ENCODE results near the gene SLC35F3.
A peak's percentile ranks its signal among the peaks of the same experiment; 100 is the strongest.

The SLC35F3 gene

DNA sequence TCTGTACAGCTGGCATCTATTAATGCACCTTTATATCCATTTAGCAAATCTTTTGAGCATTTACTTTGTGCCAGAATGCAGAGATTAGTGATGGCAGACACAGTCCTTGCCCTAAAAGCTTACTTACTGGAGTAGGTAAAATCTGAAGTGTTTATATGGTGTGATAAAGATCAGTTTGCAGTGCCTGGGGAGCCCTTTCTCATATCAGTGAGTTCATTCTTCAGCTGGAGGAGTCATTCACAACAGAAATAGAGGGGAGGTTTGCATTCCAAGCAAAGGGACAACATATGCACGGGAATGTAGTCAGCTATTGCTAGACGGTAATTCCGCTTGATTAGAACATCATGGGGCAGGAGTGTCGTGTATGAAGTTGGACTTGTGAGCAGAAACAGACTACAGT is 8.4 kb downstream of the SLC35F3 start:
- no peak for DNase-seq

DNA sequence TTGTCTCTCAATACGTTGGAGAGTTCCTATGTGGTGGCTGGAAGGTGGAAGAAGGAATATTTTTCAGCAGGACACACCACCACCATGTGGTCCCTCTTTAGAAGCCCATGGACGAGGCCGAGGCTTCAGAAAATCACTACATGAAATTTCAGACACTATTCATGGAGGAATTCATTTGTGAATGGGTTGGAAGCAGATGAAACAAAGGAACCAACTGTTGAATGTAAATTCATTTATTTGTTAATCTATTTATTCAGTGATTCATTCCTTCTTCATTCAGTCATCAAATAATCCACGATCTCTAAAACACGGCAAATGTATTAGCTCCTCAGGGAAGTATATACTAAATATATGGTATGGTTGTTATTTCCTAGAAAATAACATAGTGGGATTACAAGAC is 12.2 kb downstream of the SLC35F3 start:
- DNase-seq = no peak

DNA sequence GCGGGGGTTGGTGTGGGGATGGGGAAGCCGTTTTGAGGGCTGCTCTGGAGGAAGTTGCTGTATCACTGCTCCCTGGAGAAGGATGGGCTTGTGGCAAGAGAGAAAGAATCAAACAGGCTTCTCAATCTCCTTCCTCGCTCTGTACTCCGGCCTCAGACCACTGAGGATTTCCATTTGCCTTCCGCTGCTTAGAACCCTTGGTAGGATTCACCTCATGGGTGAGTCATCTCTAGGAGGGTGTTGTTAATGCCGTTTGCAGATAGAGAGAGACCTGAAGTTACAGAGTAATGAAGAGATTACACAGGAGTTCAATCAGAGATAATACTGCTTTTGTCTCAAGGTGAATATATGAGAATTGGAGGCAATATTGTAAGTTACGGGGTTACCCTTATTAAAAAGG is 15.3 kb downstream of the SLC35F3 start:
- DNase-seq = no peak

DNA sequence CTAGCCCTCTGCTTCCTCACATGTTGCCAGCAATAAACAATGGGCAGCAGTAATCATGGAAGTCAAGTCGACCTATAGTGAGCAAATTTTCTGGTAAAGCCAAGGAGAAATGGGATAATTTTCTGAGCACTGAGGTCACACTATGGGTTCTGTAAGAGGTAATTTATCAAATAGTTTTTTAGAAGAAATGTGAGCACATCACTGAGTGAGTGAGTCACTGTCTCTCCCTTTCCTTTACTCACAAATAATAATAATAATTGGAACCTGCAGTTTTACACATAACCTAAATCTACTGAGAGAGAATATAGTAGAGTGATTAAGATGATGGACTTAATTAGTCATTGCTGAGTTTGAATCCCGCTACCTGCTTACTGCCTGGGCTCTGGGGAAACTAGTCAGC is 23.6 kb downstream of the SLC35F3 start:
- DNase-seq = no peak

DNA sequence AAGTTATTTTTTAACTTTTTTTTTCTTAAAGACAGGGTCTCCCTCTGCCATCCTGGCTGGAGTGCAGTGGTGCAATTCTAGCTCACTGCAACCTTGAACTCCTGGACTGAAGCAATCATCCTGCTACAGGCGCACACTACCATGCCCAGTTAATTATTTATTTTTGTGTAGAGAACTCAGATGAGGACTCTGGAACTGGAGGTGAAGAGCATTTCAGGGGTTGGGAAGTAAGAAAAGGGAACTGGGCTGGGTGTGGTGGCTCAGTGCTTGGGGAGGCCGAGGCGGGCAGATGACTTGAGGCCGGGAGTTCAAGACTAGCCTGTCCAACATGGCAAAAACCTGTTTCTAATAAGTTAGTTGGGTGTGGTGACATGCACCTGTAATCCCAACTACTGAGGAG is 28.9 kb downstream of the SLC35F3 start:
- DNase-seq = no peak

DNA sequence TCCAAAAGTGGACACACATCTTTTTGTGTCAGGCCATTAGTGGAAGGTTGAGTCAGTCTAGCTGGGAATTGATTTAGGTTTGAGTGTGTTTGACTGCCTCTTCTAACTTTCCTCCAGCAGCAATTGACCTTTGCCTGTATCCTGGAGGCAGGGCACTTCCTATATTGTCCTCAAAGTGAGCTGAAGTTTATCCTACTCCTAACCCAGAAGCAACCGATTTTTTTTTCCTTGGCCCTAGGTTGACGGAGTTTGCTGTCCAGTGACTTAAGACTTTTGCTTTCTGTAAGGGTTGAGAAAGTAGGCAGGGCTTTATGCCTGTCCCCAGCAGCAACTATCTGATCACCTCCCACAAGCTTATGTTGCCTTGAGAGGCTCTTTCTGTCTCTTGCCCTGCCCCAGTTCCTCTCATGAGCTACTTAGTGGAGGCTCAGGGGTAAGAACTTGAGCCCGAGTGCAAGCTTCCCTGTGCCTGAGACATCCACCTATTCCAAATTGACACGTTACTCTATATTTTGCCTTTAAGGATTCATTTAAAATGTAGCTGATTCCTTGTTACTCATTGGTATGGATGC is 30.9 kb downstream of the SLC35F3 start:
- DNase-seq = no peak

DNA sequence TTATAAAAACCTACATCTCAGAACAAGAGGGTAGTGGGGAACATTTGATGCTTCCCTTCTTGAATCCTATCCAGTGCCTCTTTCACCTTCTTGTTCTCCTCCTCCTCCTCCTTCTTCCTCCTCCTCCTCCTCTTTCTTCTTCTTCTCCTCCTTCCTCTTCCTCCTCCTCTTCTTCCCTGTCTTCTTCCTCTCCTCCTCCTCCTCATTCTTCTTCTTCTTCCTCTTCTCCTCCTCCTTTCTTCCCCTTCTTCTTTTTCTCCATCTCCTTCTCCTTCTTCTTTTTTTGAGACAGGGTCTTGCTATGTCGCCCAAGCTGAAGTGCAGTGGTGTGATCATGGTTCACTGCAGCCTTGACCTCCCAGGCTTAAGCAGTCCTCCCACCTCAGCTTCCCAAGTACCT is 31.9 kb downstream of the SLC35F3 start:
- DNase-seq = no peak

DNA sequence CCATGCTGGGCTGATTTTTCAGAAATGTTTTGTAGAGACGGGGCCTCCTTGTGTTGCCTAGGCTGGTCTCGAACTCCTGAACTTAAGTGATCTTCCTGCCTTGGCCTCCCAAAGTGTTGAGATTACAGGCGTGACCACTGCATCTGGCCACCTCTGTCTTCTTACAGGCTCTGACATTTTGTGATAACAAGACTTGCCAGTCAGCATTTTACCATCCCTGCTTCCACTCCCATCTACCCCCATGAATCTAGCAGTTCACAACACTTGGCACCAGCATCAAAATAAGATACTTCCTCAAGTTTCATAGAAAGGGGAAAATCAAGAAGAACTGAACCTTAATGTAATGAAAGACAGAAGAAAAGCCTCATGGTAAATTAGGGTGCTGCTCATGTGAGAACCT is 32.4 kb downstream of the SLC35F3 start:
- DNase-seq = no peak

DNA sequence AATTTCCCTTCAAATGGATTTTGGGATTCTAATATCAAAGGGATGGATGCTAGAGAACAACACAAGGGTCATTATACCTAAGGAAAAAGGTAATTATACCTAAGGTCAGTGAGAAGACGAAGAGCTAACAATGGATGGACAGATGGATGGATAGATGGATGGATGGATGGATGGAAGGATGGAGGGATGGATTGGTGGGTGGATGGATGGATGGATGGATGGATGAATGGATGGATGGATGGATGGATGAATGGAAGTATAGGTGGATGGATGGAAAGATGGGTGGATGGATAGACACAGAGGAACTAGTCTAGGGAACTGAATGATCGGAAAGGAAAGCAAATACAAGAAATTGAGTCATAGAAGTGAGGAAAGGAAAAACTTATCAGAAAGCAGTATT is 34.0 kb downstream of the SLC35F3 start:
- DNase-seq = no peak

DNA sequence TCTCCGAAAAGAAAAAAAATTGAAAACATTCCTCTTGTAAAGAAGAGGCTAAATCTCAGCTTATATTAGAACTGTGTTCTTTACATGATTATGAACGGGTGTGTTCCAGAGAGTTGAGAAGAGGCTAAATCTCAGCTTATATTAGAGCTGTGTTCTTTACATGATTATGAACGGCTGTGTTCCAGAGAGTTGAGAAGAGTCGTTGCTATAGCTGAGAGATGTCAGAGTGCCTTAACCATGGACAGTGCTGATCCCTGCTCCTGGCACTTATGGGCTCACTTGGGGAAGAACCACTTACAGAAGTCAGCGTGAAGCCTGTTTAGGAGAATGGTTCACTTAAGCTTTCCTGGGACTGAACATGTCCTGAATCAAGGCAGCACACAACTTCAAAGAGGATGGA is 35.0 kb downstream of the SLC35F3 start:
- DNase-seq = no peak

DNA sequence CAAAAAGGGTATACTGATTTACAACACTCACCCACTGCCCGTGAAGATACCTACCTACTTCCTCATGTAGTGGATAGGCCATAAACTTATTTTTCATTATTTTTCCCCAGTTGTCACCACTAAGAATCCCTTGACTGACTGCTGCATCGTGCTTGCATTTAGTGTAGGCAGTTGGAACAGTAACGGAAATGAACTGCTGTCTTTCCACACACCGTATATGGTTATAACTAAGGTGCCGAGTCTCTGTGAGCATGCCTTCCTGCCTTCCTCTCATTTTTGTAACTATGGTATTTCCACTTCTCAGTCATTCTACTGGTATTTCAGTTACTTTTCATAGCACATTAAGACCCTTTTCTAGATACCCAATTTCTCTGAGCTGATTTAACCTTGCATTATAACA is 36.4 kb downstream of the SLC35F3 start:
- DNase-seq = no peak

DNA sequence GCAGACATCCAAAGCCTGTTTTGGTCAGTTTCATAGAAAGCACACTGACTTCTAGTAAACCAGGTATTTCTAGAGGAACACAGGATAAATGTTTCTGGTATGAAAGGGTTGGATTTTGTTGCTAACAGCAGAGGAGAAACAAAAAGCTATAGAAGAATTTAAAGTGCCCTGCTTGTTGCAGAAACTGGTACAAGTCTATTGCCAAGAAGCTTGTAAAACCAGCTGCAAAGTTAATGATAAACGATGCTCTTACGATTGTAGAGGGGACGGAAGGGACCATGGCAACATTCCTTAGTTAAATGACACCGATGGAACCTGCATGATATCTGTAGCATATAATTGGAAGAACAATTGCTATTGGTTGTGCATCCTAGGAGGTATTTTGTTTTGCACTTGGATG is 40.1 kb downstream of the SLC35F3 start:
- DNase-seq = no peak

DNA sequence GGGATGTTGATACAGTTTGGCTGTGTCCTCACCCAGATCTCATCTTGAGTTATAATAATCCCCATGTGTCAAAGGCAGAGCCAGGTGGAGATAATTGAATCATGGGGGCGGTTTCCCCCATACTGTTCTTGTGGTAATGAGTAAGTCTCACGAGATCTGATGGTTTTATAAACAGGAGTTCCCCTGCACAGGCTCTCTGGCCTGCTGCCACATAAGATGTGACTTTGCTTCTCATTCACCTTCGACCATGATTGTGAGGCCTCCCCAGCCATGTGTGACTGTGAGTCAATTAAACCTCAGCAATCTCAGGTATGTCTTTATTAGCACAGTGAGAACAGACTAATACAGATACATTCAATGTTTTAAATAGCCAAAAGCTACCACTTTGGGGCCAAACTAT is 41.1 kb downstream of the SLC35F3 start:
- peak; percentile 0 for DNase-seq

DNA sequence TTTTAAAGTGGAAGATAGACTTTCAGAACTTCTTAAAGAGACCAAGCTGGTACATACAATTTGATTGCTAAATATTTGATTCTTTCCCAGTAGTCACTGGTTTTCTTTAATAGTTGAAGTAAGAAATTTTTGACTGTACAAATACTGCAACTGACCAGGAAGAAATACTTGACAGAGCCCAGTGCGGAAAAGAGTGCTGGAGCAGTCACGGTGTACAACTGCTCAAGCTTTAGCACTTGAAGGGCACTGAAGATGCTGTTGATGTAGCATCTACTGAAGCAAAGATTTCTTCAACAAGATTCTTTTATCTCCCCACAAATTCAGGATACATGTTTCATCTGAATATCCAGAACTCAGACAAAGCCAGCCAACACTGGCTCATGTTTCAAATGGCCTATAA is 41.5 kb downstream of the SLC35F3 start:
- peak; percentile 1 for DNase-seq

DNA sequence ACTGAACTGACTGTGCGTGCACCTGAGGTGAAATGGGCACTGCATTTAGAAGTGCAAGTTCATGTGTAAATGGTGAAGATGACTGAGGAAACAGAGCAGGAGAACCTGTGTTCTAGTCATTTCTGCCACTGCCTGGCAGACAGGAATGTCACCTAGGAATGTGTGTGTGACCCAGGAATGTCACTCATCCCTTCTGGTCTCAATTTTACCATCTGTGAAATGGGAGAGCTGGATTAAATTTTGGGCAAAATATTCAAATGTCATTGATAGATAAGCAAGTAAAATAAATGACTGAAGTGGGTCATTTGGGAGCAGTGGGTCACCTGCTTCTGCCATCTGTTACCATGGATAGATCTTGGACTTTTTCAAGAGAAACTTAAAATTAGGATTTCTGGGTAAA is 42.2 kb downstream of the SLC35F3 start:
- DNase-seq = no peak

DNA sequence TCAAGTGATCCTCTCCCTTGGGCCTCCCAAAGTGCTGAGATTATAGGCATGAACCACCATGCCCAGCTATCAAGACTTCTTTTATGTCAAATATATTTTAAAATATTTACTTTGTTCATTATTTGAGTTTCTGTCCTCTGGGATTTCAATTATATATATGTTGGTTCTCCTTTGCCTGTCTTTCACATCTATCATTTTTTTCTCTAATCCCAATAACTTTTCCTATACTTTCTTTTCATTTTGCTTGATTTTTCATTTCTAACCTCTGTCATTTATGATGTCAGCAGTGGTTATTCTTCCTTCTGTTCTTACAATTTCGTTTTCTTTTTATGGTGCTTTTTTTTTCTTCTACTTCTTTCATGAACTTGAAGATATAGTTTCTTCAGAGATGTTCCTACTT is 47.3 kb downstream of the SLC35F3 start:
- no peak for DNase-seq

DNA sequence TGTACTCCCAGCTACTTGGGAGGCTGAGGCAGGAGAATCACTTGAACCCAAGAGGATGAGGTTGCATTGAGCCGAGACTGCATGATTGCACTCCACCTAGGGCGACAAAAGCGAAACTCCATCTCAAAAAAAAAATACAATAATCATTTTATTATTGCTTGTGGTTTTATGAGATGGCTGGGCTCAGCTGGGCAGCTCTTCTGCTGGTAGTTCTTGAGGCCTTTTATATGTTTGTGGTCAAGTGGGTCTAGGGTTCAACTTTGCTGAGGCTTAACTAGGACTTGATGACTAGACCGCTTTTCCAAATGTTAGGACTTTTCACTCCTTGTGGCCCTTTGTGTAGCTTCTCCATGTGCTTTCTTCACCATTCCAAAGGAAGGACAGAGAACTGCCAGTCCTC is 53.2 kb downstream of the SLC35F3 start:
- DNase-seq = no peak

DNA sequence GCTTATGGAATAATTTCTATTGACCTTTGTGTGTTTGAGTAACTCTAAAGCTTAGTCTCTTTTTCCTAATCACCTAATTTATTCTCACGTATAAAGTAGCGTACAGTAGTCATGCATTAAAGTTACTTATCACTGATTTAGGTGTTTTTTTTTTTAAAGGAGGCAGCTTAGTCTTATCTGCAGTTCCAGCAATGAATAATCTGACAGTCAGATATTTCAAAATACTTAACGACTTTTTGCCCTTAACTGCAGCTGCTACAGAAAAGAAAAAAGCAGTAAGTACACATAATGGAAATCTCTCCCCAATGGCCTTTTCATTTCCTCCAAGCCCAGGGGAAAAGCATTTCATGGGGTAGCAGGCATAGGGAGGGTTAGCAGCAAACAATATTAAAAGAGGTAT is 54.6 kb downstream of the SLC35F3 start:
- DNase-seq = no peak

DNA sequence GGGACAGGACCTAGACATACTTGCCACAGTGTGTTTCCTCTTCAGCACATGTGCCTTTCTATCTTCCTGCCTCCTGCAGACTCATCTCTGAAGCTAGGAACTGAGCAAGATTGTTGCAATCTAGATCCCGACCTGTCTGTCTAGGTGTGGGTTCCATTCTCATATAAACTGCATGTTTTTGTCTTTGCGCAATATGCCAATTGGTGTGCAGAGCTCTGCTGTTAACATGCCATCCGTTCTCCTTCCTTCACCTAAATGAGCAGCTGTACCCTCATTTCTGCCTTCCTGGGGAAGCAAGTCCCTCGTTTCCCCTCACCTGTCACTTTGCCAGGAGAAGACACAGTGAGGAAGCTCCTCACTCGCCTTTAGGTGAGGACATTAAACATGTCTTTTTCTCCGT is 55.5 kb downstream of the SLC35F3 start:
- DNase-seq = no peak

DNA sequence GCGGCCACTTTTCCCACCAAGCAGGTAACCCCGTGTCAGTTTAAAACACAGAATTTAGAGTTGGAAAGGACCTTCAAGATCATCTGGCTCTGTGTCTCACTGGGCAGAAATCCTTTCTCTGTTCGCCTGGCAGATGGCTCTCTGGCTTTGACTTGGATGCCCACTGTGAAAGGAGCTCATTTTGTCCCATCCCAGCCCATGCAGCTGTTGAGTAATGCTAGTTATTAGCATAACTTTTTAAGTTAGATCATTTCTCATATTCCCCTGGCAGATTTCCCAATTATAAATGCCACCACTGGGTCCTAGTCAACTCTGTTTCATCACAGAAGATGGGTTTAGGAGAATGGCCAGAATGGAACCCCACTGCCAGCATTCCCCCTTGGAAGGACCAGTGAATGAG is 55.9 kb downstream of the SLC35F3 start:
- no peak for DNase-seq

DNA sequence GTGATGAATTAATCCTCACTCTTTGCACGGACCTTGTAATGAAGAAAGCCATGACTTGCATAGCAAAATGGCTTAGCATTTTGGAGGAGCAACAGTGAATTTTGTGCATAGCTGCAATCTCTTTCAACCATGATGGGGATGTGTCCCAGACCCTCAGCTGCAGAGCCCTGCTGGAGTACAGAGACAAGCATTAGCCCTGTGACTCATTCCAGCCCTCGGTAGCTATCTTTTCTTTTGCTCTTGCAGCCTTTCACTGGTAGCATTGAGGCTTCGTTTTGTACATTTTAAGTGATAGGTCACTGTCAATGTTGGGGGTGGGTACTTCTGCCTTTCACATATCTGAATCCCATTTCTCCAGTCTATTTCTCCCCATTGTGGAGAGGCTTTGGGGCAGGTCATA is 58.4 kb downstream of the SLC35F3 start:
- no peak for DNase-seq

DNA sequence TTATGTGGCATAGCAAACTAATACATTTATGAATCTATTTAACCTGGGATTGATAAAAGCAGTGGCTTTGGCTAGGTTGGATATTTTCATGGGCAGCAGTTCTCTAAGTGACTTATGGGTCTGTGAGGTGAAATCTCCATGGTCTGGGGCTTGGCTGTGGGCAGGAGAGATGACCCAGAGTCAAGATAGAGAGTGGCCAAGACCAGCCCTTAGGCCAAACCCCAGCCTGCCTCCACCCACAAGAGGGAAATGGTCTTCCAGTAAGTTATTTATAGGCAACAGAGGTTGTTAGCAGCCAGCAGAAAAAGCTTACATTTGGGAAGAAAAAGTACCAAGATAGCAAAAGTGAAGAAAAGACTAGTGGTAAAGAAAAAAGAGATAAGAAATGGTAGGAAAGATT is 61.4 kb downstream of the SLC35F3 start:
- no peak for DNase-seq

DNA sequence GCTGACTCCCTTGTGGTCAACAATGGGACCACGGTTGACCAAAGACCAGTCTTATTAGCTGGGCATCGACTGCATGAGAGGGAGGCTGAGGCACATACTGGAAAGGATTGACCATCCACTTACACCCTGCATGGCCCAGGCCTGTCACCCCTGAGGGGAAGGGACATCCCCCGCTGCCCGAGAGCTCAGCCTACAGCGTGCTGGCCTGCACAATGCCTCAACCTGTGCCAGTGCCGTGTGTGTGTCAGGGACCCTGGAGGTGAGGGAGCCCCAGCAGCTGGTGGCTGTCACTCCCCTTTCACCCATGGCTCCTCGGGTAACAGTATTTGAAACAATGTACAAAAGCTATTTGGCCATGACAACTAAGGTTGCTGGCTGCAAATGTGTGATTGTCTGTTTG is 67.3 kb downstream of the SLC35F3 start:
- no peak for DNase-seq

DNA sequence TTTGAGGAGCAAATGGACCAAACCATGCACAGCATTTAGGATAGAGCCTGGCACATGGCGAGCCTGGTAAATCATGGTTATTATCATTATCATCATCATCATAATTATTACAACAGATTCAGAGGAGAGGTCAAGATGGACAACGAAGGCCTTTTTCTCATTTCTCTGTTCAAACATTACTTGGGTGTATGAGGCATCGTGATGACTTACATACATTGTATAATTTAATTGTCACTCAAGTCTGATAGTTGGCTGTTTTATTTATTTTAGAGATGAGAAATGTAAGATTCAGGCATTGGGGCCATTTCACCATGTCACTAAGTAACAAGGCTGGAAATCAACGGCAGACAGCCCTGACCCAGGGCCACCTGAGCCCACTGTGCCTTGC is 68.1 kb downstream of the SLC35F3 start:
- no peak for DNase-seq

DNA sequence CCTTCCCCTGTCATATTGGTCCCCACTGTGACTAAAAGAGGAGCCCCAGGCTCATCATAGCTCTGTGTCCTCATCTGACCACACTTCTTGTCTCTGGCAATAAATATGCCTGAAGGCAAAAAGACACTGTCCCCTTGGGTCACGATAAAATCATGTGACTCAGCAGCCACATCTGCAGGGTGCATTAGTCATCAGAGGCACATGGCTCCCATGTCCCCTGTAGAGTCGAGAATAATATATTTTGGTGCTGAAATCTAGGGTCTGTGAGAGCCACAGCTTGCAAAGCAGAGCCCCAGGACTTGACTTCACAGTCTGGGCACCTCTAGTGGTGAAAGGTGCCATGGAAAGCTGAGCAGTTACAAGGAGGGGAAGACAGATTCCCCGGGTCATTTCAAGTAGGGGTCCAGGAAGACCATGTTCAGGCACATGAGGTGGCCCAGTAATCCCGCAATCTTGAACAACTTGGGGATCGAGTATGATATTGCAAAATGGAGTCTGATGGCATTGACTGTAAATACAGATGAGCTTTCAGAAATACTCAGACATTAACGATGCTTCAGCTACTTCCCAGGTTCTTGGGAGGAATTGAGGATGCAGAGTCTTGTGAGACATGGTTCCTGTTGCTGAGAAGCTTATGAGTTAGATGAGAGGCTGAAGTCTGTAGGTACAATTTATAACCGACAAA is 68.6 kb downstream of the SLC35F3 start:
- no peak for DNase-seq

DNA sequence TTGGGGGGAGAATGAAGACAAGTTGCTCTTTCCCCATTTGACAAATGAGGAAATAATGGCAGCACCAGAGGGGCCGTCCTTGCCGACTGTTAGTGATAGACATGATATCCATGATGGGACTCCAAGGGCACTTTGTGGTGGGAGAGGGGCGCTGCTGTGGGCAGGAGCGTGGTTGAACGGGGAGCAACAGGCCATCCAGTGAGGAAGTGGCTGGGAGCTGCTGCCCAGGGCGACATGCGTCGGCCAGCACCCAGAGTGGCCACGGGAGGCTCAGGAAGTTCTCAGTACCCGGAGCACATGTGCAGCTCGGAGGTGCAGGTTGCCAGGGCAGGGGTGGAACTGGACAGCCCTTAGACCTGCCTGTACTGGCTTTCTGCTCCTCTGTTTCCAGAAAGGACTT is 71.0 kb downstream of the SLC35F3 start:
- DNase-seq = no peak

Data from DMS79 (cell line).